WTC11 (cell line): ENCODE measurements around the gene METTL5. TPM values are rescaled to one million over a fixed set of nuclear protein-coding genes. Genes with fewer than 3 reads are reported as not detected.

Experiments used
- ATAC-seq: fragments of 200-7000 bp; cut with Tn5 transposase; 2 replicates; pipeline ENCODE4 v1.10.0; 2021; ENCODE audit warnings: mild to moderate bottlenecking, moderate library complexity
- CTCF ChIA-PET: fragments of 300-600 bp; sonication (Branson Sonifier 250); formaldehyde crosslinking; loops from one replicate; lab custom pipeline; 2021; ENCODE audit warnings: antibody characterized with exemption; lab: Charles Lee
- POLR2A ChIA-PET: fragments of 350-600 bp; sonication (Branson Sonifier 250); formaldehyde crosslinking; loops from one replicate; lab custom pipeline; 2021; ENCODE audit warnings: antibody characterized with exemption; lab: Charles Lee
- DNase-seq: peaks from one replicate; pipeline ENCODE4 v3.0.0; 2021; ENCODE audit warnings: low spot score
- H3K27ac Mint-ChIP-seq: 2 replicates; pipeline ENCODE4 v1.8.0; 2021; ENCODE audit warnings: mixed read lengths
- H3K27me3 Mint-ChIP-seq: 2 replicates; pipeline ENCODE4 v1.8.0; 2021; ENCODE audit warnings: low read depth, mild to moderate bottlenecking, moderate library complexity, mixed read lengths
- H3K36me3 Mint-ChIP-seq: 2 replicates; pipeline ENCODE4 v1.8.0; 2021; ENCODE audit warnings: mixed read lengths
- H3K4me1 Mint-ChIP-seq: 2 replicates; pipeline ENCODE4 v1.8.0; 2022; ENCODE audit warnings: mixed read lengths
- H3K4me3 Mint-ChIP-seq: 2 replicates; pipeline ENCODE4 v1.8.0; 2021; ENCODE audit warnings: mild to moderate bottlenecking, moderate library complexity, mixed read lengths
- H3K9me3 Mint-ChIP-seq: 2 replicates; pipeline ENCODE4 v1.8.0; 2021; ENCODE audit warnings: mixed read lengths
- CBFB ChIP-seq: sonication (generic); formaldehyde crosslinking; IDR thresholded peaks from 2 replicates; pipeline ENCODE4 v1.8.1; 2022; ENCODE audit warnings: mild to moderate bottlenecking, low read depth, missing genetic modification reagents
- CREM ChIP-seq: sonication (generic); formaldehyde crosslinking; IDR thresholded peaks from 2 replicates; pipeline ENCODE4 v1.8.1; 2022; ENCODE audit warnings: mild to moderate bottlenecking, missing genetic modification reagents, moderate library complexity
- ELF4 ChIP-seq: sonication (generic); formaldehyde crosslinking; IDR thresholded peaks from 2 replicates; pipeline ENCODE4 v1.8.1; 2022; ENCODE audit warnings: low read depth, mild to moderate bottlenecking, moderate library complexity, missing genetic modification reagents
- FOXP1 ChIP-seq: sonication (generic); formaldehyde crosslinking; IDR thresholded peaks from 2 replicates; pipeline ENCODE4 v1.8.0; 2022; ENCODE audit warnings: missing genetic modification reagents, mild to moderate bottlenecking, moderate library complexity, borderline replicate concordance
- GABPB1 ChIP-seq: sonication (generic); formaldehyde crosslinking; IDR thresholded peaks from 2 replicates; pipeline ENCODE4 v1.8.1; 2023; ENCODE audit warnings: mild to moderate bottlenecking, missing genetic modification reagents
- GRHL2 ChIP-seq: fragments of 250-450 bp; sonication (Bioruptor Pico); IDR thresholded peaks from 2 replicates; pipeline ENCODE4 v1.8.0; 2022; ENCODE audit warnings: mild to moderate bottlenecking, moderate library complexity; ENCODE audit not compliant: insufficient replicate concordance, severe bottlenecking
- GTF2I ChIP-seq: fragments of 250-450 bp; sonication (Bioruptor Pico); conservative IDR thresholded peaks from 2 replicates; pipeline ENCODE4 v1.4.0; 2021; ENCODE audit warnings: mild to moderate bottlenecking
- NFE2L1 ChIP-seq: sonication (generic); formaldehyde crosslinking; IDR thresholded peaks from 2 replicates; pipeline ENCODE4 v1.8.1; 2023; ENCODE audit warnings: missing genetic modification reagents
- NR2C2 ChIP-seq: sonication (generic); formaldehyde crosslinking; IDR thresholded peaks from 2 replicates; pipeline ENCODE4 v1.8.0; 2022; ENCODE audit warnings: mild to moderate bottlenecking, missing genetic modification reagents
- SMAD3 ChIP-seq: sonication (generic); formaldehyde crosslinking; IDR thresholded peaks from 2 replicates; pipeline ENCODE4 v1.8.0; 2022; ENCODE audit warnings: missing genetic modification reagents, mild to moderate bottlenecking, borderline replicate concordance
- TEAD4 ChIP-seq: sonication (generic); formaldehyde crosslinking; IDR thresholded peaks from 2 replicates; pipeline ENCODE4 v1.8.0; 2022; ENCODE audit warnings: mild to moderate bottlenecking, missing genetic modification reagents
- ZBTB21 ChIP-seq: sonication (generic); formaldehyde crosslinking; IDR thresholded peaks from 2 replicates; pipeline ENCODE4 v1.8.1; 2023; ENCODE audit warnings: mild to moderate bottlenecking, missing genetic modification reagents, borderline replicate concordance
- ZNF138 ChIP-seq: sonication (generic); formaldehyde crosslinking; conservative IDR thresholded peaks from 2 replicates; pipeline ENCODE4 v1.8.1; 2022; ENCODE audit warnings: mild to moderate bottlenecking, moderate library complexity, missing genetic modification reagents
- ZNF423 ChIP-seq: fragments of 250-450 bp; sonication (Bioruptor Pico); IDR thresholded peaks from 2 replicates; pipeline ENCODE4 v2.1.2; 2022; ENCODE audit warnings: mild to moderate bottlenecking, moderate library complexity
- ZNF671 ChIP-seq: fragments of 250-450 bp; sonication (Bioruptor Pico); IDR thresholded peaks from 2 replicates; pipeline ENCODE4 v1.8.0; 2021; ENCODE audit warnings: mild to moderate bottlenecking
- total RNA-seq: library from RNA; stranded (reverse); gene quantifications from 3 replicates; pipeline ENCODE4 v1.2.3, GENCODE V29; 2021
- TF ChIP-seq, protein P1 (sequence below): fragments of 200-600 bp; IDR thresholded peaks from 2 replicates; pipeline ENCODE4 v1.8.0; 2022; ENCODE audit warnings: antibody characterized with exemption
- TF ChIP-seq, protein P2 (sequence below): sonication (generic); formaldehyde crosslinking; IDR thresholded peaks from 2 replicates; pipeline ENCODE4 v1.8.1; 2023; ENCODE audit warnings: mild to moderate bottlenecking, missing genetic modification reagents
- TF ChIP-seq, protein P3 (sequence below): sonication (generic); formaldehyde crosslinking; IDR thresholded peaks from 2 replicates; pipeline ENCODE4 v1.8.1; 2022; ENCODE audit warnings: low read depth, missing genetic modification reagents, borderline replicate concordance
- TF ChIP-seq, protein P4 (sequence below): sonication (generic); formaldehyde crosslinking; IDR thresholded peaks from 2 replicates; pipeline ENCODE4 v1.8.0; 2022; ENCODE audit warnings: mild to moderate bottlenecking, missing genetic modification reagents
- TF ChIP-seq, protein P5 (sequence below): sonication (generic); formaldehyde crosslinking; IDR thresholded peaks from 2 replicates; pipeline ENCODE4 v1.8.1; 2023; ENCODE audit warnings: mild to moderate bottlenecking, missing genetic modification reagents
- TF ChIP-seq, protein P6 (sequence below): sonication (generic); formaldehyde crosslinking; IDR thresholded peaks from 2 replicates; pipeline ENCODE4 v1.8.0; 2023; ENCODE audit warnings: missing genetic modification reagents, mild to moderate bottlenecking, borderline replicate concordance
- TF ChIP-seq, protein P7 (sequence below): sonication (generic); formaldehyde crosslinking; IDR thresholded peaks from 2 replicates; pipeline ENCODE4 v1.8.1; 2022; ENCODE audit warnings: mild to moderate bottlenecking, missing genetic modification reagents, moderate library complexity, borderline replicate concordance

The METTL5 gene
- total RNA-seq, 1 experiment from 2014 or later = 90.9 TPM

DNA sequence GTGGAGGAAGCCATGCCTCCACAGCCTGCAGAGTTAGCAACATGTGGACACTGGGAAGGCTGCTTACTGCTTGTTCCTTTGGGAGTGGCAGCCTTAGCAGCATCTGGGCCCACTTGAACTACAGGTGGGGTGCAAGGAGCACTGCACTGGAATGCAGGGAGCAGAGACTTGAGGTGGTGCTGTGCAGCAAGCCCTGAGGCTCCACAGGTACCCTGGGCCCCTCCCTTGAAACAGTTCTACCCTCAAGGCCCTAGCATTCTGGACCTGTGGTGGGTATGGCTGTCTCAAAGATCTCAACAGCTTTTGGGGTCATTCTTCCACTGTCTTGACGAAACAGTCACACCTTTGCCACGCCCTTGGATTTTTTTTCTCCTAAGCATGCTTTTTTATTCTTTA is 16.0 kb upstream of the METTL5 start (continued):
- TF ChIP-seq, protein P1, sequence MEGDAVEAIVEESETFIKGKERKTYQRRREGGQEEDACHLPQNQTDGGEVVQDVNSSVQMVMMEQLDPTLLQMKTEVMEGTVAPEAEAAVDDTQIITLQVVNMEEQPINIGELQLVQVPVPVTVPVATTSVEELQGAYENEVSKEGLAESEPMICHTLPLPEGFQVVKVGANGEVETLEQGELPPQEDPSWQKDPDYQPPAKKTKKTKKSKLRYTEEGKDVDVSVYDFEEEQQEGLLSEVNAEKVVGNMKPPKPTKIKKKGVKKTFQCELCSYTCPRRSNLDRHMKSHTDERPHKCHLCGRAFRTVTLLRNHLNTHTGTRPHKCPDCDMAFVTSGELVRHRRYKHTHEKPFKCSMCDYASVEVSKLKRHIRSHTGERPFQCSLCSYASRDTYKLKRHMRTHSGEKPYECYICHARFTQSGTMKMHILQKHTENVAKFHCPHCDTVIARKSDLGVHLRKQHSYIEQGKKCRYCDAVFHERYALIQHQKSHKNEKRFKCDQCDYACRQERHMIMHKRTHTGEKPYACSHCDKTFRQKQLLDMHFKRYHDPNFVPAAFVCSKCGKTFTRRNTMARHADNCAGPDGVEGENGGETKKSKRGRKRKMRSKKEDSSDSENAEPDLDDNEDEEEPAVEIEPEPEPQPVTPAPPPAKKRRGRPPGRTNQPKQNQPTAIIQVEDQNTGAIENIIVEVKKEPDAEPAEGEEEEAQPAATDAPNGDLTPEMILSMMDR = no peak
- TF ChIP-seq ZNF138 (CRISPR knock-in tag) (no peak), GRHL2 (CRISPR knock-in tag) (no peak), CREM (CRISPR knock-in tag) (no peak), ZBTB21 (CRISPR knock-in tag) (no peak), GTF2I (no peak), FOXP1 (CRISPR knock-in tag) (no peak), TEAD4 (CRISPR knock-in tag) (no peak), ELF4 (CRISPR knock-in tag) (no peak), NFE2L1 (CRISPR knock-in tag) (no peak), ZNF671 (CRISPR knock-in tag) (no peak)
- TF ChIP-seq, protein P2, sequence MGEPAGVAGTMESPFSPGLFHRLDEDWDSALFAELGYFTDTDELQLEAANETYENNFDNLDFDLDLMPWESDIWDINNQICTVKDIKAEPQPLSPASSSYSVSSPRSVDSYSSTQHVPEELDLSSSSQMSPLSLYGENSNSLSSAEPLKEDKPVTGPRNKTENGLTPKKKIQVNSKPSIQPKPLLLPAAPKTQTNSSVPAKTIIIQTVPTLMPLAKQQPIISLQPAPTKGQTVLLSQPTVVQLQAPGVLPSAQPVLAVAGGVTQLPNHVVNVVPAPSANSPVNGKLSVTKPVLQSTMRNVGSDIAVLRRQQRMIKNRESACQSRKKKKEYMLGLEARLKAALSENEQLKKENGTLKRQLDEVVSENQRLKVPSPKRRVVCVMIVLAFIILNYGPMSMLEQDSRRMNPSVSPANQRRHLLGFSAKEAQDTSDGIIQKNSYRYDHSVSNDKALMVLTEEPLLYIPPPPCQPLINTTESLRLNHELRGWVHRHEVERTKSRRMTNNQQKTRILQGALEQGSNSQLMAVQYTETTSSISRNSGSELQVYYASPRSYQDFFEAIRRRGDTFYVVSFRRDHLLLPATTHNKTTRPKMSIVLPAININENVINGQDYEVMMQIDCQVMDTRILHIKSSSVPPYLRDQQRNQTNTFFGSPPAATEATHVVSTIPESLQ (CRISPR knock-in tag) = no peak
- TF ChIP-seq, protein P3, sequence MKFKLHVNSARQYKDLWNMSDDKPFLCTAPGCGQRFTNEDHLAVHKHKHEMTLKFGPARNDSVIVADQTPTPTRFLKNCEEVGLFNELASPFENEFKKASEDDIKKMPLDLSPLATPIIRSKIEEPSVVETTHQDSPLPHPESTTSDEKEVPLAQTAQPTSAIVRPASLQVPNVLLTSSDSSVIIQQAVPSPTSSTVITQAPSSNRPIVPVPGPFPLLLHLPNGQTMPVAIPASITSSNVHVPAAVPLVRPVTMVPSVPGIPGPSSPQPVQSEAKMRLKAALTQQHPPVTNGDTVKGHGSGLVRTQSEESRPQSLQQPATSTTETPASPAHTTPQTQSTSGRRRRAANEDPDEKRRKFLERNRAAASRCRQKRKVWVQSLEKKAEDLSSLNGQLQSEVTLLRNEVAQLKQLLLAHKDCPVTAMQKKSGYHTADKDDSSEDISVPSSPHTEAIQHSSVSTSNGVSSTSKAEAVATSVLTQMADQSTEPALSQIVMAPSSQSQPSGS (CRISPR knock-in tag) = no peak
- TF ChIP-seq, protein P4, sequence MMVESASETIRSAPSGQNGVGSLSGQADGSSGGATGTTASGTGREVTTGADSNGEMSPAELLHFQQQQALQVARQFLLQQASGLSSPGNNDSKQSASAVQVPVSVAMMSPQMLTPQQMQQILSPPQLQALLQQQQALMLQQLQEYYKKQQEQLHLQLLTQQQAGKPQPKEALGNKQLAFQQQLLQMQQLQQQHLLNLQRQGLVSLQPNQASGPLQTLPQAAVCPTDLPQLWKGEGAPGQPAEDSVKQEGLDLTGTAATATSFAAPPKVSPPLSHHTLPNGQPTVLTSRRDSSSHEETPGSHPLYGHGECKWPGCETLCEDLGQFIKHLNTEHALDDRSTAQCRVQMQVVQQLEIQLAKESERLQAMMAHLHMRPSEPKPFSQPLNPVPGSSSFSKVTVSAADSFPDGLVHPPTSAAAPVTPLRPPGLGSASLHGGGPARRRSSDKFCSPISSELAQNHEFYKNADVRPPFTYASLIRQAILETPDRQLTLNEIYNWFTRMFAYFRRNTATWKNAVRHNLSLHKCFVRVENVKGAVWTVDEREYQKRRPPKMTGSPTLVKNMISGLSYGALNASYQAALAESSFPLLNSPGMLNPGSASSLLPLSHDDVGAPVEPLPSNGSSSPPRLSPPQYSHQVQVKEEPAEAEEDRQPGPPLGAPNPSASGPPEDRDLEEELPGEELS (CRISPR knock-in tag) = no peak
- TF ChIP-seq, protein P5, sequence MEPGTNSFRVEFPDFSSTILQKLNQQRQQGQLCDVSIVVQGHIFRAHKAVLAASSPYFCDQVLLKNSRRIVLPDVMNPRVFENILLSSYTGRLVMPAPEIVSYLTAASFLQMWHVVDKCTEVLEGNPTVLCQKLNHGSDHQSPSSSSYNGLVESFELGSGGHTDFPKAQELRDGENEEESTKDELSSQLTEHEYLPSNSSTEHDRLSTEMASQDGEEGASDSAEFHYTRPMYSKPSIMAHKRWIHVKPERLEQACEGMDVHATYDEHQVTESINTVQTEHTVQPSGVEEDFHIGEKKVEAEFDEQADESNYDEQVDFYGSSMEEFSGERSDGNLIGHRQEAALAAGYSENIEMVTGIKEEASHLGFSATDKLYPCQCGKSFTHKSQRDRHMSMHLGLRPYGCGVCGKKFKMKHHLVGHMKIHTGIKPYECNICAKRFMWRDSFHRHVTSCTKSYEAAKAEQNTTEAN = no peak

DNA sequence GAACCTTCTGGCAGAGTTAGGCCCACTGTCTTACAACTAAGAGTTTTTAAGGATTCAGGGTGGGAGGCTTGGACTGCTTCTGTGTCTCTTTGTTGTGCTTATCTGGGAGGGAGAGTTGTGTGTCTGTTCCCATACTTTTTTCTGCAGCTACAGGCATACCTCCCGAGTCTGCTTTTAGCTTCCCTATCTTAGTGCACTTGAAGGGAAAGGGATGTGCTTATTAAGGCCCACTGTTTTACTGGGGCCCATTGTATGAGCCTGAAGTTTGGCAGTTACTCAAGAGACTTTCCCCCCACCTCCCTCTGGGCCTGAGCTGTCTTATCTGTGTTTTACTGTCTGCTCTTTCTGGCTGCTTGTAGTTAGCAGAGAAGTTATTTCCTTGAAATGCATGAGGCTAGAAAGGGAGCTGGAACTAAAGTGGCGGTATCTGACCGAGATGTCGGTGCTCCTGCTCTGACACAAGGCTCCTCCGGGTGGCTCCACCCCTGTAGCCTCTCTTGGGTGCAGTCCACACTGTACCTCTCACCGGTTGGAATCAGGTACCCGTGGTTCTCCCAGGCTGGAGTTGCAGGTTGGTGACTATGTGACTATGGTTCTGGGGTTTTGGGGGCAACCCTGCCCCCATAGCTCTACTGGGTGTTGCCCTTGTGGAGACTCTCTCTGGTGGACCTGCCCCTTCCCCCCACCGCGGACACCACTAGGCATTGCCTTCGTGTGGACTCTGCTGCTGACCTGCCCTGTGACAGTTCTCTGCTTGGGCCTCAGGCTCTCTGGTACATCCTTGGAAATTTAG is 15.4 kb upstream of the METTL5 start:
- H3K27ac Mint-ChIP-seq = no peak overlapping the region
- H3K27me3 Mint-ChIP-seq = no peaks in the 10 kb centered on the region
- DNase-seq (no peak), ATAC-seq (peak; percentile 57)
- ChIA-PET CTCF (interaction anchor here (0.8 kb wide), 1 partner anchor 13 kb away, joined by 3 read pairs; the partner anchor contains the start of gene UBR3), POLR2A (no interaction called here)
- no peaks in the 10 kb centered on the region for H3K4me1 Mint-ChIP-seq
- H3K36me3 Mint-ChIP-seq = peaks cover 24% of the 10 kb centered on the region
- H3K4me3 Mint-ChIP-seq = no peak overlapping the region
- peaks cover 24% of the 10 kb centered on the region for H3K9me3 Mint-ChIP-seq
- TF ChIP-seq CBFB (no peak), GABPB1 (CRISPR knock-in tag) (no peak), NR2C2 (CRISPR knock-in tag) (no peak), SMAD3 (no peak), ZNF423 (CRISPR knock-in tag) (no peak)
- TF ChIP-seq, protein P6, sequence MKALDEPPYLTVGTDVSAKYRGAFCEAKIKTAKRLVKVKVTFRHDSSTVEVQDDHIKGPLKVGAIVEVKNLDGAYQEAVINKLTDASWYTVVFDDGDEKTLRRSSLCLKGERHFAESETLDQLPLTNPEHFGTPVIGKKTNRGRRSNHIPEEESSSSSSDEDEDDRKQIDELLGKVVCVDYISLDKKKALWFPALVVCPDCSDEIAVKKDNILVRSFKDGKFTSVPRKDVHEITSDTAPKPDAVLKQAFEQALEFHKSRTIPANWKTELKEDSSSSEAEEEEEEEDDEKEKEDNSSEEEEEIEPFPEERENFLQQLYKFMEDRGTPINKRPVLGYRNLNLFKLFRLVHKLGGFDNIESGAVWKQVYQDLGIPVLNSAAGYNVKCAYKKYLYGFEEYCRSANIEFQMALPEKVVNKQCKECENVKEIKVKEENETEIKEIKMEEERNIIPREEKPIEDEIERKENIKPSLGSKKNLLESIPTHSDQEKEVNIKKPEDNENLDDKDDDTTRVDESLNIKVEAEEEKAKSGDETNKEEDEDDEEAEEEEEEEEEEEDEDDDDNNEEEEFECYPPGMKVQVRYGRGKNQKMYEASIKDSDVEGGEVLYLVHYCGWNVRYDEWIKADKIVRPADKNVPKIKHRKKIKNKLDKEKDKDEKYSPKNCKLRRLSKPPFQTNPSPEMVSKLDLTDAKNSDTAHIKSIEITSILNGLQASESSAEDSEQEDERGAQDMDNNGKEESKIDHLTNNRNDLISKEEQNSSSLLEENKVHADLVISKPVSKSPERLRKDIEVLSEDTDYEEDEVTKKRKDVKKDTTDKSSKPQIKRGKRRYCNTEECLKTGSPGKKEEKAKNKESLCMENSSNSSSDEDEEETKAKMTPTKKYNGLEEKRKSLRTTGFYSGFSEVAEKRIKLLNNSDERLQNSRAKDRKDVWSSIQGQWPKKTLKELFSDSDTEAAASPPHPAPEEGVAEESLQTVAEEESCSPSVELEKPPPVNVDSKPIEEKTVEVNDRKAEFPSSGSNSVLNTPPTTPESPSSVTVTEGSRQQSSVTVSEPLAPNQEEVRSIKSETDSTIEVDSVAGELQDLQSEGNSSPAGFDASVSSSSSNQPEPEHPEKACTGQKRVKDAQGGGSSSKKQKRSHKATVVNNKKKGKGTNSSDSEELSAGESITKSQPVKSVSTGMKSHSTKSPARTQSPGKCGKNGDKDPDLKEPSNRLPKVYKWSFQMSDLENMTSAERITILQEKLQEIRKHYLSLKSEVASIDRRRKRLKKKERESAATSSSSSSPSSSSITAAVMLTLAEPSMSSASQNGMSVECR (CRISPR knock-in tag) = no peak
- TF ChIP-seq, protein P7, sequence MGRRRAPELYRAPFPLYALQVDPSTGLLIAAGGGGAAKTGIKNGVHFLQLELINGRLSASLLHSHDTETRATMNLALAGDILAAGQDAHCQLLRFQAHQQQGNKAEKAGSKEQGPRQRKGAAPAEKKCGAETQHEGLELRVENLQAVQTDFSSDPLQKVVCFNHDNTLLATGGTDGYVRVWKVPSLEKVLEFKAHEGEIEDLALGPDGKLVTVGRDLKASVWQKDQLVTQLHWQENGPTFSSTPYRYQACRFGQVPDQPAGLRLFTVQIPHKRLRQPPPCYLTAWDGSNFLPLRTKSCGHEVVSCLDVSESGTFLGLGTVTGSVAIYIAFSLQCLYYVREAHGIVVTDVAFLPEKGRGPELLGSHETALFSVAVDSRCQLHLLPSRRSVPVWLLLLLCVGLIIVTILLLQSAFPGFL = no peak
